B cell (primary cell): ENCODE measurements around the gene KLHL20.

ENCODE experiments used
- EZH2 ChIP-seq: IDR thresholded peaks from 2 replicates; pipeline ENCODE4 v1.6.1; 2012; ENCODE audit warnings: borderline replicate concordance, low read depth, mild to moderate bottlenecking, moderate library complexity, low read length; ENCODE audit not compliant: insufficient read depth, poor library complexity, severe bottlenecking
- TF ChIP-seq, protein P1 (sequence below): fragments of 200-600 bp; IDR thresholded peaks from one replicate; pipeline ENCODE4 v1.8.0; 2022; ENCODE audit warnings: antibody characterized with exemption, mild to moderate bottlenecking

DNA sequence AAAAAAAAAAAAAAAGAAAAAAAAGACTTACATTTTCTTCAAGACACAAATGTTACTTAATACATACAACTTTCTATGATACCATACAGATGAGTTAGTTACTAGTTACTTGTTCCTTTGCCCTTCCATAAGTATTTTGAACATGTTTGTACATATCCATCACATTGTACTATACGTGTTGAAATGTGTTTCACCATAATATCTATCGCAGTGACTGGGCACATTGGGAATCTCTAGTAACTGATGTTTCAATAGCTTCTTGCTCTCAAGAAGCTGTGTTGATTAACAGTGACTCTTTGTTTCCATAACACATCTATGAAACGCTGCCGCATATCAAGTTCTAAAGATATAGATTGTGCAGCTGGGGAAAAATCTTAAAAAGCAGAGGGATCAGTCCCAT, 42.9 kb downstream of the KLHL20 start:
- TF ChIP-seq, protein P1, sequence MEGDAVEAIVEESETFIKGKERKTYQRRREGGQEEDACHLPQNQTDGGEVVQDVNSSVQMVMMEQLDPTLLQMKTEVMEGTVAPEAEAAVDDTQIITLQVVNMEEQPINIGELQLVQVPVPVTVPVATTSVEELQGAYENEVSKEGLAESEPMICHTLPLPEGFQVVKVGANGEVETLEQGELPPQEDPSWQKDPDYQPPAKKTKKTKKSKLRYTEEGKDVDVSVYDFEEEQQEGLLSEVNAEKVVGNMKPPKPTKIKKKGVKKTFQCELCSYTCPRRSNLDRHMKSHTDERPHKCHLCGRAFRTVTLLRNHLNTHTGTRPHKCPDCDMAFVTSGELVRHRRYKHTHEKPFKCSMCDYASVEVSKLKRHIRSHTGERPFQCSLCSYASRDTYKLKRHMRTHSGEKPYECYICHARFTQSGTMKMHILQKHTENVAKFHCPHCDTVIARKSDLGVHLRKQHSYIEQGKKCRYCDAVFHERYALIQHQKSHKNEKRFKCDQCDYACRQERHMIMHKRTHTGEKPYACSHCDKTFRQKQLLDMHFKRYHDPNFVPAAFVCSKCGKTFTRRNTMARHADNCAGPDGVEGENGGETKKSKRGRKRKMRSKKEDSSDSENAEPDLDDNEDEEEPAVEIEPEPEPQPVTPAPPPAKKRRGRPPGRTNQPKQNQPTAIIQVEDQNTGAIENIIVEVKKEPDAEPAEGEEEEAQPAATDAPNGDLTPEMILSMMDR: no peak
- TF ChIP-seq EZH2: no peak
